IPS DF 6.9 (cell line): Measurements from ENCODE around the gene ERP44.
"Not testable (repeated sequence)": the region's sequence is repeated elsewhere in the genome, so short reads cannot be mapped to it uniquely, and the experiment has no call there.

Experiments
- DNase-seq: peaks from one replicate; pipeline ENCODE4 v3.0.0-alpha.2; 2013; ENCODE audit warnings: low read depth, low spot score
- H3K27ac ChIP-seq: one replicate; pipeline ENCODE4 v1.5.1; 2013; ENCODE audit warnings: low read length, control low read depth
- H3K27me3 ChIP-seq: 2 replicates; pipeline ENCODE4 v1.6.1; 2013; ENCODE audit warnings: mild to moderate bottlenecking, low read length; ENCODE audit not compliant: control insufficient read depth, insufficient read depth
- H3K36me3 ChIP-seq: 2 replicates; pipeline ENCODE4 v1.6.1; 2013; ENCODE audit warnings: low read length; ENCODE audit not compliant: control insufficient read depth, insufficient read depth
- H3K4me1 ChIP-seq: 2 replicates; pipeline ENCODE4 v1.6.1; 2013; ENCODE audit warnings: low read length; ENCODE audit not compliant: control insufficient read depth, insufficient read depth
- H3K4me3 ChIP-seq: 2 replicates; pipeline ENCODE4 v1.5.1; 2013; ENCODE audit warnings: mild to moderate bottlenecking, low read length
- H3K9me3 ChIP-seq: 2 replicates; pipeline ENCODE4 v1.6.1; 2013; ENCODE audit warnings: low read length, inconsistent platforms; ENCODE audit not compliant: control insufficient read depth, insufficient read depth
- WGBS: extraction: QIAGEN DNeasy Blood & Tissue Kit; methylation state at CpG from one replicate; pipeline ENCODE4 v1.1.7; 2013; ENCODE audit warnings: mixed read lengths, missing lambda C conversion rate; ENCODE audit not compliant: insufficient read length, insufficient coverage; 5-methylcytosine and 5-hydroxymethylcytosine counted together

ERP44 gene

GRCh38 chr9:100101608-100102007 lies 2.8 kb upstream of the ERP44 start:
- no peak overlapping the region for H3K27ac ChIP-seq

GRCh38 chr9:100100146-100100667 lies 1.4 kb upstream of the ERP44 start:
- Histone ChIP-seq H3K27me3 (no peaks in the 10 kb centered on the region), H3K27ac (no peak overlapping the region), H3K4me3 (no peak overlapping the region), H3K9me3 (no peaks in the 10 kb centered on the region), H3K4me1 (no peaks in the 10 kb centered on the region), H3K36me3 (no peaks in the 10 kb centered on the region)
- no peak for DNase-seq
- WGBS, result no CpG with 5 or more reads among the region's 2 CpGs

More at GRCh38 chr9:100101608-100102007, 2.8 kb upstream of the ERP44 start:
- Histone ChIP-seq H3K36me3 (no peaks in the 10 kb centered on the region), H3K4me3 (no peak overlapping the region), H3K27me3 (no peaks in the 10 kb centered on the region), H3K4me1 (no peaks in the 10 kb centered on the region), H3K9me3 (no peaks in the 10 kb centered on the region)
- DNase-seq, result no peak
- no CpG with 5 or more reads among the region's 6 CpGs for WGBS

GRCh38 chr9:100099722-100100042 lies 882 bp upstream of the ERP44 start:
- Histone ChIP-seq H3K36me3 (no peaks in the 10 kb centered on the region), H3K4me3 (peak overlapping the region; percentile 77; the same call in 1 of the 2 replicates), H3K9me3 (no peaks in the 10 kb centered on the region), H3K27ac (no peak overlapping the region), H3K4me1 (no peaks in the 10 kb centered on the region), H3K27me3 (no peaks in the 10 kb centered on the region)
- no CpG with 5 or more reads among the region's 10 CpGs for WGBS
- DNase-seq, result no peak

- H3K27ac ChIP-seq, result no peak overlapping the region
- DNase-seq, result peak; percentile 41
- no peaks in the 10 kb centered on the region for H3K36me3 ChIP-seq
- peak overlapping the region; percentile 71 for H3K4me3 ChIP-seq
- no peaks in the 10 kb centered on the region for H3K27me3 ChIP-seq
- H3K9me3 ChIP-seq, result no peaks in the 10 kb centered on the region
- H3K4me1 ChIP-seq, result no peaks in the 10 kb centered on the region
- no CpG with 5 or more reads among the region's 37 CpGs for WGBS
Measured at GRCh38 chr9:100098046-100098886, 534 bp downstream of the ERP44 start.

- H3K9me3 ChIP-seq, result no peaks in the 10 kb centered on the region
- no peaks in the 10 kb centered on the region for H3K27me3 ChIP-seq
- no peak overlapping the region for H3K27ac ChIP-seq
- DNase-seq, result no peak
- no peaks in the 10 kb centered on the region for H3K4me1 ChIP-seq
- no peaks in the 10 kb centered on the region for H3K36me3 ChIP-seq
- no CpG with 5 or more reads among the region's 3 CpGs for WGBS
- no peak overlapping the region for H3K4me3 ChIP-seq
Measured at GRCh38 chr9:100096378-100096916, 2.4 kb downstream of the ERP44 start.

GRCh38 chr9:100094411-100094810 lies 4.4 kb downstream of the ERP44 start:
- H3K27ac ChIP-seq, H3K4me1 ChIP-seq, H3K36me3 ChIP-seq, H3K9me3 ChIP-seq, H3K27me3 ChIP-seq, DNase-seq, H3K4me3 ChIP-seq: not testable (repeated sequence)
- no CpG with 5 or more reads among the region's 2 CpGs for WGBS

GRCh38 chr9:100092066-100092465 lies 6.7 kb downstream of the ERP44 start:
- Histone ChIP-seq H3K9me3 (no peaks in the 10 kb centered on the region), H3K4me1 (no peaks in the 10 kb centered on the region), H3K27me3 (no peaks in the 10 kb centered on the region), H3K4me3 (no peak overlapping the region), H3K36me3 (no peaks in the 10 kb centered on the region), H3K27ac (no peak overlapping the region)
- DNase-seq, result no peak
- WGBS, result no CpG with 5 or more reads among the region's 1 CpG

- no peak for DNase-seq
- H3K4me3 ChIP-seq, result no peak overlapping the region
- no peaks in the 10 kb centered on the region for H3K4me1 ChIP-seq
- no CpG with 5 or more reads among the region's 1 CpG for WGBS
- no peaks in the 10 kb centered on the region for H3K9me3 ChIP-seq
- H3K36me3 ChIP-seq, result no peaks in the 10 kb centered on the region
- H3K27me3 ChIP-seq, result no peaks in the 10 kb centered on the region
- no peak overlapping the region for H3K27ac ChIP-seq
Measured at GRCh38 chr9:100091650-100092049, 7.2 kb downstream of the ERP44 start.

GRCh38 chr9:100090880-100091279 lies 7.9 kb downstream of the ERP44 start:
- DNase-seq, result no peak
- Histone ChIP-seq H3K4me1 (no peaks in the 10 kb centered on the region), H3K27ac (no peak overlapping the region), H3K4me3 (no peak overlapping the region), H3K27me3 (no peaks in the 10 kb centered on the region), H3K36me3 (no peaks in the 10 kb centered on the region), H3K9me3 (no peaks in the 10 kb centered on the region)
- no CpG with 5 or more reads among the region's 1 CpG for WGBS

GRCh38 chr9:100088202-100088601 lies 10.6 kb downstream of the ERP44 start:
- Histone ChIP-seq H3K4me1 (no peaks in the 10 kb centered on the region; the same call in 1 of the 2 replicates), H3K4me3 (no peak overlapping the region), H3K36me3 (no peaks in the 10 kb centered on the region), H3K27me3 (no peaks in the 10 kb centered on the region), H3K27ac (no peak overlapping the region), H3K9me3 (no peaks in the 10 kb centered on the region)
- no peak for DNase-seq
- no CpG with 5 or more reads among the region's 4 CpGs for WGBS
